GM23338 (cell line): ENCODE data around the gene NTM. TPM values are rescaled to one million over a fixed set of nuclear protein-coding genes. Genes with fewer than 3 reads are reported as not detected.

Experiments
- ATAC-seq: fragments of 200-7000 bp; cut with Tn5 transposase; 3 replicates; pipeline ENCODE4 v1.9.1; 2020
- DNase-seq: peaks from one replicate; pipeline ENCODE4 v3.0.0-alpha.2; 2015; ENCODE audit warnings: low spot score
- H2AFZ ChIP-seq: fragments of 200-600 bp; sonication (generic); 2 replicates; pipeline ENCODE4 v1.8.0; 2016; ENCODE audit warnings: antibody characterized with exemption, mild to moderate bottlenecking, moderate library complexity
- H3F3A ChIP-seq: fragments of 200-600 bp; sonication (generic); replicated peaks from 2 replicates; pipeline ENCODE4 v1.8.0; 2017; ENCODE audit warnings: antibody characterized with exemption, mixed run types, low read depth
- H3K27ac ChIP-seq: fragments of 200-600 bp; sonication (generic); 2 replicates; pipeline ENCODE4 v1.6.1; 2016; ENCODE audit warnings: low read depth
- H3K27me3 ChIP-seq: fragments of 200-600 bp; sonication (generic); 2 replicates; pipeline ENCODE4 v1.8.0; 2016; ENCODE audit warnings: mild to moderate bottlenecking, mixed run types, moderate library complexity; ENCODE audit not compliant: insufficient read depth
- H3K36me3 ChIP-seq: fragments of 200-600 bp; sonication (generic); 2 replicates; pipeline ENCODE4 v1.8.0; 2016; ENCODE audit warnings: mild to moderate bottlenecking; ENCODE audit not compliant: insufficient read depth
- H3K4me1 ChIP-seq: fragments of 200-600 bp; sonication (generic); 2 replicates; pipeline ENCODE4 v1.8.0; 2016; ENCODE audit warnings: mild to moderate bottlenecking, moderate library complexity; ENCODE audit not compliant: insufficient read depth
- H3K4me2 ChIP-seq: fragments of 200-600 bp; sonication (generic); 2 replicates; pipeline ENCODE4 v1.7.1; 2017; ENCODE audit warnings: mixed run types
- H3K4me3 ChIP-seq: fragments of 200-600 bp; sonication (generic); 2 replicates; pipeline ENCODE4 v1.6.1; 2016; ENCODE audit warnings: mixed run types
- H3K79me2 ChIP-seq: fragments of 200-600 bp; sonication (generic); replicated peaks from 2 replicates; pipeline ENCODE4 v1.8.0; 2017; ENCODE audit warnings: mild to moderate bottlenecking; ENCODE audit not compliant: insufficient read depth
- H3K9me2 ChIP-seq: fragments of 200-600 bp; sonication (generic); 2 replicates; pipeline ENCODE4 v1.8.0; 2017; ENCODE audit not compliant: insufficient read depth
- H4K20me1 ChIP-seq: fragments of 200-600 bp; sonication (generic); replicated peaks from 2 replicates; pipeline ENCODE4 v1.8.0; 2017; ENCODE audit warnings: mild to moderate bottlenecking; ENCODE audit not compliant: insufficient read depth
- H3K27ac Mint-ChIP-seq: 2 replicates; pipeline ENCODE4 v1.8.0; 2020; ENCODE audit warnings: inconsistent platforms, mild to moderate bottlenecking, moderate library complexity, mixed read lengths
- H3K27me3 Mint-ChIP-seq: 3 replicates; pipeline ENCODE4 v1.8.0; 2022; ENCODE audit warnings: low read depth, mild to moderate bottlenecking, moderate library complexity, mixed read lengths, inconsistent platforms; ENCODE audit not compliant: insufficient read depth, poor library complexity
- H3K36me3 Mint-ChIP-seq: 3 replicates; pipeline ENCODE4 v1.8.0; 2021; ENCODE audit warnings: low read depth, mild to moderate bottlenecking, inconsistent platforms, moderate library complexity, mixed read lengths
- H3K4me1 Mint-ChIP-seq: 3 replicates; pipeline ENCODE4 v1.8.0; 2020; ENCODE audit warnings: mild to moderate bottlenecking, inconsistent platforms, mixed read lengths
- H3K4me3 Mint-ChIP-seq: 3 replicates; pipeline ENCODE4 v1.8.0; 2021; ENCODE audit warnings: moderate library complexity, mild to moderate bottlenecking, inconsistent platforms, mixed read lengths
- H3K9me3 Mint-ChIP-seq: 3 replicates; pipeline ENCODE4 v1.8.0; 2020; ENCODE audit warnings: moderate library complexity, mild to moderate bottlenecking, inconsistent platforms, mixed read lengths
- CTCF ChIP-seq, 2 experiments: fragments of 200-600 bp in 1 of 2; sonication (generic) in 1 of 2; conservative IDR thresholded peaks; 2 replicates each; pipeline versions ENCODE4 v1.5.1 to v1.6.1; 2016 to 2017; ENCODE audit warnings: antibody characterized with exemption in 2 of 2, low read depth in 2 of 2, mild to moderate bottlenecking in 2 of 2, moderate library complexity in 1 of 2
- ETS1 ChIP-seq: IDR thresholded peaks from 2 replicates; pipeline ENCODE4 v1.6.1; 2016; ENCODE audit warnings: antibody characterized with exemption
- EZH2phosphoT487 ChIP-seq: fragments of 200-600 bp; sonication (generic); IDR thresholded peaks from one replicate; pipeline ENCODE4 v1.8.1; 2018; ENCODE audit warnings: antibody characterized with exemption; ENCODE audit not compliant: unreplicated experiment
- NANOG ChIP-seq: IDR thresholded peaks from 2 replicates; pipeline ENCODE4 v1.6.1; 2016; ENCODE audit warnings: antibody characterized with exemption, borderline replicate concordance
- POLR2AphosphoS5 ChIP-seq: IDR thresholded peaks from 2 replicates; pipeline ENCODE4 v1.6.1; 2016; ENCODE audit warnings: antibody characterized with exemption, low read depth
- ZNF114 ChIP-seq: fragments of 250-450 bp; sonication (Bioruptor Pico); IDR thresholded peaks from 2 replicates; pipeline ENCODE4 v1.5.0; 2020; ENCODE audit warnings: mild to moderate bottlenecking, moderate library complexity
- ZNF331 ChIP-seq: fragments of 250-450 bp; sonication (Bioruptor Pico); IDR thresholded peaks from 2 replicates; pipeline ENCODE4 v1.5.0; 2020; ENCODE audit warnings: low read depth, mild to moderate bottlenecking, moderate library complexity
- ZNF462 ChIP-seq: fragments of 250-450 bp; sonication (Bioruptor Pico); IDR thresholded peaks from 2 replicates; pipeline ENCODE4 v1.5.0; 2020; ENCODE audit warnings: mild to moderate bottlenecking, moderate library complexity
- polyA plus RNA-seq: library from polyadenylated mRNA; unstranded; fragments of >200 nt; fragmentation: Nextera tagmentation; extraction: Ambion mirVana; gene quantifications from 2 replicates; pipeline ENCODE4 v1.2.1, GENCODE V29; 2016
- total RNA-seq: library from RNA; depleted of rRNA; stranded (reverse); fragments of >200 nt; shearing (Covaris generic); gene quantifications from 2 replicates; pipeline ENCODE4 v1.2.3, GENCODE V29; 2014

Gene NTM
- total and polyA plus RNA-seq, 2 experiments from 2014 or later: 10.6 to 14.6 TPM

GRCh38 chr11:131744847-131745246 is 374.4 kb downstream of the NTM start:
- Mint-ChIP-seq H3K9me3 (no peaks in the 10 kb centered on the region), H3K4me3 (no peak overlapping the region), H3K4me1 (peaks cover 16% of the 10 kb centered on the region), H3K27ac (peak overlapping the region; percentile 24; the same call in 1 of the 2 replicates), H3K36me3 (no peaks in the 10 kb centered on the region), H3K27me3 (peaks cover 4% of the 10 kb centered on the region)
- Histone ChIP-seq H3K79me2 (no peaks in the 10 kb centered on the region), H3K4me1 (no peaks in the 10 kb centered on the region; the same call in 1 of the 2 replicates), H3F3A (no peaks in the 10 kb centered on the region), H3K27me3 (no peaks in the 10 kb centered on the region), H2AFZ (peak overlapping the region; percentile 24; the same call in 1 of the 2 replicates), H3K4me3 (no peak overlapping the region), H4K20me1 (no peaks in the 10 kb centered on the region), H3K4me2 (no peak overlapping the region), H3K27ac (no peak overlapping the region), H3K36me3 (no peaks in the 10 kb centered on the region), H3K9me2 (no peaks in the 10 kb centered on the region)
- DNase-seq (no peak), ATAC-seq (no peak)
- TF ChIP-seq POLR2AphosphoS5: no peak
- TF ChIP-seq ZNF462: no peak
- no peak for TF ChIP-seq ZNF114

GRCh38 chr11:131745405-131745804 is 375.0 kb downstream of the NTM start:
- Mint-ChIP-seq H3K4me1 (peaks cover 13% of the 10 kb centered on the region), H3K4me3 (no peak overlapping the region), H3K36me3 (no peaks in the 10 kb centered on the region), H3K9me3 (no peaks in the 10 kb centered on the region), H3K27ac (peak overlapping the region; percentile 24; the same call in 1 of the 2 replicates), H3K27me3 (peaks cover 4% of the 10 kb centered on the region)
- H3K36me3 ChIP-seq: no peaks in the 10 kb centered on the region
- DNase-seq (no peak), ATAC-seq (no peak)
- no peaks in the 10 kb centered on the region for H3K27me3 ChIP-seq
- no peaks in the 10 kb centered on the region for H4K20me1 ChIP-seq
- TF ChIP-seq EZH2phosphoT487 (no peak), NANOG (no peak), POLR2AphosphoS5 (no peak), ZNF331 (CRISPR knock-in tag) (no peak), CTCF (conservative IDR thresholded peaks at IDR 0.05; ENCODE audit: low read depth in 2 of 2) (no peak), ETS1 (no peak)
- H3K27ac ChIP-seq: no peak overlapping the region
- no peaks in the 10 kb centered on the region for H3F3A ChIP-seq
- H3K4me3 ChIP-seq: no peak overlapping the region
- H3K9me2 ChIP-seq: no peaks in the 10 kb centered on the region
- H3K79me2 ChIP-seq: no peaks in the 10 kb centered on the region
- H3K4me2 ChIP-seq: no peak overlapping the region
- peak overlapping the region; percentile 24; the same call in 1 of the 2 replicates for H2AFZ ChIP-seq
- no peaks in the 10 kb centered on the region; the same call in 1 of the 2 replicates for H3K4me1 ChIP-seq
